ENCODE measurements around the gene OGA.

The OGA gene

GRCh38 chr10:101759309-101760247 lies 58.7 kb downstream of the OGA start:
- DNase-seq (ENCODE audit: low read depth), result no peak

DNA sequence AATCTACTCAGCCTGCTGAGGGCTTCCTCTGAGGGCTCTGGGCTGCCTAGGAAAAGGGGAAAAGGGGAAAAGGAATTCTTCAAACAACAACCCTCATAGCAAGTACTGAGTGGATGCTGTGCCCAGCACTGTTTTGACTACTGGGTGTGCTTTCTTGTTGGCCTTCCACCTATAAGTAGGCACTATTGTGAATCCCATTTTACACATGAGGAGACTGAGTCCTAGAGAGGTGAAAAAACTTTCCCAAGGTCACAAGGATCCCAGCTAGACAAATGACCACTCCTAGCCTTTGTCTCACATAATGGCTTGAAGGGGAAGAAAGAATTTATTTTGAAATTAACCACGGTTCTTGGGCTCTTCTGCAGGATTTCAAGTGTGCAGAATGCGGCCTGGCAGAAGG lies 59.4 kb downstream of the OGA start:
- no peak for DNase-seq (ENCODE audit: low read depth)

GRCh38 chr10:101752241-101752640 lies 66.0 kb downstream of the OGA start:
- no peak for DNase-seq (ENCODE audit: low read depth)

GRCh38 chr10:101749047-101750016 lies 68.9 kb downstream of the OGA start:
- no peak for DNase-seq (ENCODE audit: low read depth)

- DNase-seq (ENCODE audit: low read depth), result no peak
Observed at GRCh38 chr10:101748496-101748895, 69.7 kb downstream of the OGA start.

DNA sequence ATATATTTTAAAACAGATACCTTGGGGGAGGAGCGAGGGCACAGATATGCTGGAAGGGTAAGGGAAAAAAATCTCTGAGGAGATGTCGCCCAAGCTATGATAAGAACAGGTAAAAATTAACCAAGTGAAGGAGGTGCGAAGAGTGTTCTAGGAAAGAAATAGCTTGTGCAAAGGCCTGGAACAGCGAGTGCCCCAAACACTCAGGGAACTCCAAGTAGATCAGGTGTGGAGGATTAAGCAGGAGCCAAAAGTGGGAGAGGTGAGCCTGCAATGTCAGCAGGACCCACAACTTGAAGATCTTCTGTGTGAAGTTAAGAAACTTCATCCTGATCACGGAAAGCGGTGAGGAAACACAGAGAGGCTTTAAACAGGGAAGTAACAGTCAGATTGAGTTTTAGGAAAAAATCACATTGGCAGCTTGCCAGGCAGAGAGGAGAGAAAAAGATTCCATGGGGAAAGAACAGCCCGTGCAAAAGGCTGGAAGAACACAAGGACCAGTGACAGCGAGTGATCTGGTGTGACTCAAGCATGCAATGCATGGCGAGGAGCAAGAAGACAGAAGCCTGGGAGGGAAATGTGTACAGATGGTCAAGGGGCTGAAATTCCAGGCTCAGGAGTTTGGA lies 73.1 kb downstream of the OGA start:
- DNase-seq (ENCODE audit: low read depth), result no peak

GRCh38 chr10:101744267-101744666 lies 74.0 kb downstream of the OGA start:
- no peak for DNase-seq (ENCODE audit: low read depth)

GRCh38 chr10:101741938-101742337 lies 76.3 kb downstream of the OGA start:
- no peak for DNase-seq (ENCODE audit: low read depth)

- DNase-seq (ENCODE audit: low read depth), result no peak
Observed at GRCh38 chr10:101736666-101737065, 81.6 kb downstream of the OGA start.

Measured in activated gamma-delta T cell treated with anti-CD3 and anti-CD28 coated beads, Interleukin-2, amount 50 U/mL, for 16 hours (primary cell).